Osteoblast (primary cell): Measurements from ENCODE around the gene STK32C. TPM values are rescaled to one million over a fixed set of nuclear protein-coding genes. Genes with fewer than 3 reads are reported as not detected.

Experiments used
- DNase-seq: peaks from one replicate; pipeline ENCODE4 v3.0.0; 2011; ENCODE audit warnings: low spot score, mixed read lengths; ENCODE audit not compliant: insufficient read length; ENCODE audit errors: missing footprints
- H2AFZ ChIP-seq: 2 replicates; pipeline ENCODE4 v1.6.0; 2011; ENCODE audit warnings: mild to moderate bottlenecking, low read length
- H3K27ac ChIP-seq: 2 replicates; pipeline ENCODE4 v1.5.1; 2011; ENCODE audit warnings: mild to moderate bottlenecking, low read depth, low read length, moderate library complexity
- H3K27me3 ChIP-seq: 2 replicates; pipeline ENCODE4 v1.6.0; 2012; ENCODE audit warnings: mild to moderate bottlenecking, control low read depth, inconsistent platforms, low read length, moderate library complexity; ENCODE audit not compliant: insufficient read depth
- H3K36me3 ChIP-seq: 2 replicates; pipeline ENCODE4 v1.5.1; 2011; ENCODE audit warnings: mild to moderate bottlenecking, low read length, control low read depth, moderate library complexity; ENCODE audit not compliant: insufficient read depth
- H3K4me1 ChIP-seq: 2 replicates; pipeline ENCODE4 v1.5.1; 2011; ENCODE audit warnings: mild to moderate bottlenecking, low read length, control low read depth, moderate library complexity; ENCODE audit not compliant: insufficient read depth
- H3K4me2 ChIP-seq: 2 replicates; pipeline ENCODE4 v1.6.0; 2011; ENCODE audit warnings: mild to moderate bottlenecking, low read length; ENCODE audit not compliant: insufficient read depth
- H3K4me3 ChIP-seq: fragments of 200-600 bp; sonication (generic); 3 replicates; pipeline ENCODE4 v1.5.1; 2012; ENCODE audit warnings: mild to moderate bottlenecking, low read length, inconsistent platforms; ENCODE audit not compliant: insufficient read depth
- H3K79me2 ChIP-seq: 2 replicates; pipeline ENCODE4 v1.6.0; 2012; ENCODE audit warnings: mild to moderate bottlenecking, low read length, control low read depth, inconsistent platforms; ENCODE audit not compliant: insufficient read depth
- H3K9me3 ChIP-seq: 2 replicates; pipeline ENCODE4 v1.5.1; 2011; ENCODE audit warnings: low read depth, low read length, control low read depth
- H4K20me1 ChIP-seq: 2 replicates; pipeline ENCODE4 v1.6.0; 2012; ENCODE audit warnings: mild to moderate bottlenecking, low read length, control low read depth; ENCODE audit not compliant: insufficient read depth
- total RNA-seq: library from RNA; depleted of rRNA; stranded (reverse); fragments of >200 nt; gene quantifications from 2 replicates; pipeline ENCODE4 v1.2.3, GENCODE V29; 2012
- TF ChIP-seq, protein P1 (sequence below): IDR thresholded peaks from 2 replicates; pipeline ENCODE4 v1.5.1; 2011; ENCODE audit warnings: mild to moderate bottlenecking, low read depth, low read length, moderate library complexity; ENCODE audit errors: extremely low read depth

STK32C gene
- total RNA-seq, 1 donor, result 14.5 TPM

DNA sequence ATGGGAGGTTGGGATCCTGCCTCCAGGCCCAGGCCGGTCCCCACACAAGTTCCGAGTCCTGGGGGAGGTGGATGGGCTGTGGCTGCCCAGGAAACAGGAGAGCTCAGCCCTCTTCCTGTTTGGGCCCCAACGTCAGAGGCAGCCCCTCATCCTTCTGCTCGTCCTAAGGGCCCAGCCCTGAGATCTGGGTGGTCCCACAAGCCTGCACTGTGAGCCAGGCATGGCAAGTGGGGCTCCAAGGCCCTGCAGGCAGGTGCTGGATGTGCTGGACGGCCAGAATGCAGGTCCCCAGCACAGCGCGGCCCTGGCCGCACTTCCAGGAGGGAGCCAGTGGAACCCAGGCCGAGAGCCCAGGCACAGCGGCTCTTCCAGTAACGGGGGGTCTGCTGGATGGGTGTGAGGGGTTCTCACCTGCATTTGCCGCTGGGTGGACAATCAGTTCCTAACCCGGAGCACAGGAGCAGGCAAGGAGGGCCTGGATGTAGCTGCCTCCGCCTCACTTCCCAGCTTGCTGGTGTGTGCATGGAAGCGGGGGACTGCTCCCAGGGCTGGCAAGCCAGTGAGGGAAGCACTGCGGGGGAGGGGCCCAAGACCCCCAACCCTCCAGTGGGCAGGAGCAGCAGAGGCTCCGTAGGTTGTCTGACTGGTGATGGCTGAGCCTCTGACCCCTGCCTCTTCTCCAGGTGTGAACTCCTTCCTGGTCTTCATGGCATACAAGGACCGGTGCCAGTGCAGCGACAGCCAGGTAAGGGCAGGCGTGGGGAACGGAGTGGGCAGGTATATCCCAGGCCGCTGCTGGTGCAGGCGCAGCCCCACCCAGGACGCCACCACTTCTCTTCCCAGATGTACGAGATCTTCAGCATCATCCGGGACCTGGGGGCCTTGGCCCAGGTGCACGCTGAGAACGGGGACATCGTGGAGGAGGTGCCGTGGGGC, 111.3 kb downstream of the STK32C start:
- Histone ChIP-seq H3K79me2 (no peaks in the 10 kb centered on the region), H4K20me1 (no peaks in the 10 kb centered on the region), H3K4me2 (no peak overlapping the region), H3K27me3 (no peaks in the 10 kb centered on the region), H3K9me3 (no peaks in the 10 kb centered on the region), H3K4me1 (no peaks in the 10 kb centered on the region), H3K27ac (no peak overlapping the region), H2AFZ (no peak overlapping the region), H3K36me3 (no peaks in the 10 kb centered on the region), H3K4me3 (no peak overlapping the region)
- TF ChIP-seq, protein P1, sequence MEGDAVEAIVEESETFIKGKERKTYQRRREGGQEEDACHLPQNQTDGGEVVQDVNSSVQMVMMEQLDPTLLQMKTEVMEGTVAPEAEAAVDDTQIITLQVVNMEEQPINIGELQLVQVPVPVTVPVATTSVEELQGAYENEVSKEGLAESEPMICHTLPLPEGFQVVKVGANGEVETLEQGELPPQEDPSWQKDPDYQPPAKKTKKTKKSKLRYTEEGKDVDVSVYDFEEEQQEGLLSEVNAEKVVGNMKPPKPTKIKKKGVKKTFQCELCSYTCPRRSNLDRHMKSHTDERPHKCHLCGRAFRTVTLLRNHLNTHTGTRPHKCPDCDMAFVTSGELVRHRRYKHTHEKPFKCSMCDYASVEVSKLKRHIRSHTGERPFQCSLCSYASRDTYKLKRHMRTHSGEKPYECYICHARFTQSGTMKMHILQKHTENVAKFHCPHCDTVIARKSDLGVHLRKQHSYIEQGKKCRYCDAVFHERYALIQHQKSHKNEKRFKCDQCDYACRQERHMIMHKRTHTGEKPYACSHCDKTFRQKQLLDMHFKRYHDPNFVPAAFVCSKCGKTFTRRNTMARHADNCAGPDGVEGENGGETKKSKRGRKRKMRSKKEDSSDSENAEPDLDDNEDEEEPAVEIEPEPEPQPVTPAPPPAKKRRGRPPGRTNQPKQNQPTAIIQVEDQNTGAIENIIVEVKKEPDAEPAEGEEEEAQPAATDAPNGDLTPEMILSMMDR, result no peak
- DNase-seq, result peak; percentile 82

DNA sequence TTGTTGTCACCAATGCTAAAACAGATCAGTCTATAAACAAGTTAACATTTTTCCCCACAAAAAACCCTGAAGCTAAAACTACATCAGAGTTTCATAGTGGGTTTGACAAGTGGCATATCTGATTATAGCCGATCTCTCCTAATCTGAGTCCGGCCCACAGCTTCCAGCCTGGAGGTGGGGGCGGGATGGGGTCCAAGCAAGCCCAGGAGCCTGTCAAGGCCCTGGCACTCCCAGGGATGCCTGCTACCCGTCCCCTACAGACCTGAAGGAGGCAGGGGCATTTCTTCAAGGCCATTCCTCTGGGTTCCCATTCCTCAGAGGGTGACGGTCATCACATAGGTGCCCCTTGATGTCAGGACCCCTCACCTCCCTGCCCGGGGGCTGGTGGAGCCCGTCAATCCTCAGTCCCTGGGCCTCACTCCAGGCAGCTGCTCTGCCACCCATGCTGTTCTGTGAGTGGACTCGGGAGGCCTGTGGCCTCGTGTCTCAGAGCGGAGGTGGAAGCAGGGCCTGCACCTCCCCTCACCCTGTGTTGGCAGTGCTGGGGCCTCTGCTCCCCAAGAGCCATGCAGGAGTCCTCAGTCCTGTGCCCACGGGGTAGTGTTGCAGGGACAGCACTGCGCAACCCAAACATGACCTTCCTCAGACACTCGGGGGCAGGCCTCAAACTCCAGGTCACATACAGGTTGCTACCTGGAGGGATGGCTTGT, 112.2 kb downstream of the STK32C start:
- H3K79me2 ChIP-seq, result no peaks in the 10 kb centered on the region
- H3K4me3 ChIP-seq, result no peak overlapping the region
- no peak overlapping the region for H3K4me2 ChIP-seq
- DNase-seq, result peak; percentile 73
- no peaks in the 10 kb centered on the region for H4K20me1 ChIP-seq
- no peak overlapping the region for H3K27ac ChIP-seq
- no peaks in the 10 kb centered on the region for H3K36me3 ChIP-seq
- no peak overlapping the region for H2AFZ ChIP-seq
- H3K9me3 ChIP-seq, result no peaks in the 10 kb centered on the region
- TF ChIP-seq, protein P1, result no peak
- H3K27me3 ChIP-seq, result no peaks in the 10 kb centered on the region
- no peaks in the 10 kb centered on the region for H3K4me1 ChIP-seq

DNA sequence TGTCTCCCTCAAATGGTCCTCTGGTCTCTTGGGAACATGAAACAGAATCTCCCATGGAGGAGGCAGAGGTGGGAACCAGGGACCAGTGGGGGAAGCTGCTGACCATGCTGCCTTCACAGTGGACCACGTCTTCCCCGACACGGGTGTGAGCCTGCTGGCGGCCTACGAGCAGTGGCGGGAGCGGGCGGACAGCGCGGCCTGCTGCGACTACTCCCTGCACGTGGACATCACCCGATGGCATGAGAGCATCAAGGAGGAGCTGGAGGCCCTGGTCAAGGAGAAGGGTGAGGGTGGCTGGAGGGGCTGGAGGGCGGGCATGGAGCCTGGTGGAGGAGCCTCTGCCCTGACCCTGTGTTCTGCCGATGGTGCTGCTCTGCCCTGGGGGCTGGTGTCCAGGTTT, 113.0 kb downstream of the STK32C start:
- Histone ChIP-seq H3K36me3 (no peaks in the 10 kb centered on the region), H3K4me3 (no peak overlapping the region), H3K79me2 (no peaks in the 10 kb centered on the region), H3K4me1 (no peaks in the 10 kb centered on the region), H3K9me3 (no peaks in the 10 kb centered on the region), H2AFZ (no peak overlapping the region), H4K20me1 (no peaks in the 10 kb centered on the region), H3K27ac (no peak overlapping the region), H3K4me2 (no peak overlapping the region), H3K27me3 (no peaks in the 10 kb centered on the region)
- TF ChIP-seq, protein P1, result no peak
- DNase-seq, result peak; percentile 73
